ENCODE data around the gene HDAC4. TPM values are rescaled to one million over a fixed set of nuclear protein-coding genes. Genes with fewer than 3 reads are reported as not detected.

Gene HDAC4
- total RNA-seq, 1 donor from 2014 or later, result 46.2 TPM

DNA sequence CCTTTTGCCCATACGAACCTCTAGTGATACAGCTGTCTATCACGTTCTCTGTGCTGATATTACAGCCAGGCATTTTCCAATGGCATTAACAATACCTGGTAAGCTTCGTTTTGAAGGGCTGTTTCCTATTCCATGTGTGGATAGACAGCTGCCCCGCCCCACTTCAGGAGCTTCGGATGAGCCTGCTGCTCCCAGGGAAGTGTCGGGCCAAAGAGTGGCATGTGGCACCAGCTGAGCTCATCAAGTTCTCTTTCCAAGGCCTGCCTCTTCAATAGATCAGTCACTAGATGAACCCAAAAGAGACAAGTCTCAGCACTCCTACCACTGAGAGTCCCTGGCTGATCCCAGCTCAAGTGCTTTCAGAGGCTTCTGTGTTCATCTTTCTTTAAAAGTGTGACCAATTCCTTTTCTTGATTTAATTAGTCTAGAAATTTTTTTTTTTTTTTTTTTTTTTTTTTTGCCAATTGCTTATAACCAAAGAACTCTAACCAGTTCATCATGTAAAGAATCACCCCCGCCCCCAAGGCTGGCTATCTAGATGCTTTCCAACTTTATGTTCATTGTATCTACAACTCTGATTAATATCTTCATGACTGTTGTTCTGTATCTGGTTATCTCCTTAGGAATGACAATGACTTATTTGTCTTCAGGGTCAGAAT is 46.6 kb downstream of the HDAC4 start:
- no peak overlapping the region for H3K4me3 Mint-ChIP-seq (ENCODE audit: low read depth)
- peaks cover 10% of the 10 kb centered on the region for H3K4me1 Mint-ChIP-seq (ENCODE audit: low read depth)

DNA sequence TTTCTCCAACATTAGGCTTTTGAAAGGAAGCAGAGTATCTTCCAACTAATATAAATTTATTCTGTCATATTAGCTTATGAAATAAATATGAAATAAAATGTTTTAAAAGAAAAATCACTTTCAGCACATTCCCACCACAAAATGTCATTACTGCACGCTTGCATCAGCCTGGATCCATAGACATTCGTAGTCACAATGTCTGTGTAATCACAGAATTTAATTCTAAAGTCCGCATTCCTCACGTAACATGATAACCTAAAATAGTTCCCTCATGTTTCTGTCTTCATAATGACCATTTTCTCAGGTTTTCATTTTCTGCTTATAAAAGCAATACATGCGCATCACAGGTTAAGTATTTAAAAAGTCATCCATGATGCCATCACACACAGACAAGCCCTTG is 47.1 kb downstream of the HDAC4 start:
- Mint-ChIP-seq H3K27ac (no peak overlapping the region), H3K36me3 (ENCODE audit: insufficient read depth) (peaks cover 26% of the 10 kb centered on the region)

More for the DNA sequence above, 46.6 kb downstream of the HDAC4 start:
- Mint-ChIP-seq H3K27me3 (no peaks in the 10 kb centered on the region), H3K36me3 (ENCODE audit: insufficient read depth) (peaks cover 26% of the 10 kb centered on the region), H3K9me3 (ENCODE audit: low read depth) (peaks cover 14% of the 10 kb centered on the region), H3K27ac (peak overlapping the region; percentile 41)
- DNase-seq (ENCODE audit: low spot score, unreplicated experiment), result no peak
- TF ChIP-seq, protein P1, sequence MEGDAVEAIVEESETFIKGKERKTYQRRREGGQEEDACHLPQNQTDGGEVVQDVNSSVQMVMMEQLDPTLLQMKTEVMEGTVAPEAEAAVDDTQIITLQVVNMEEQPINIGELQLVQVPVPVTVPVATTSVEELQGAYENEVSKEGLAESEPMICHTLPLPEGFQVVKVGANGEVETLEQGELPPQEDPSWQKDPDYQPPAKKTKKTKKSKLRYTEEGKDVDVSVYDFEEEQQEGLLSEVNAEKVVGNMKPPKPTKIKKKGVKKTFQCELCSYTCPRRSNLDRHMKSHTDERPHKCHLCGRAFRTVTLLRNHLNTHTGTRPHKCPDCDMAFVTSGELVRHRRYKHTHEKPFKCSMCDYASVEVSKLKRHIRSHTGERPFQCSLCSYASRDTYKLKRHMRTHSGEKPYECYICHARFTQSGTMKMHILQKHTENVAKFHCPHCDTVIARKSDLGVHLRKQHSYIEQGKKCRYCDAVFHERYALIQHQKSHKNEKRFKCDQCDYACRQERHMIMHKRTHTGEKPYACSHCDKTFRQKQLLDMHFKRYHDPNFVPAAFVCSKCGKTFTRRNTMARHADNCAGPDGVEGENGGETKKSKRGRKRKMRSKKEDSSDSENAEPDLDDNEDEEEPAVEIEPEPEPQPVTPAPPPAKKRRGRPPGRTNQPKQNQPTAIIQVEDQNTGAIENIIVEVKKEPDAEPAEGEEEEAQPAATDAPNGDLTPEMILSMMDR (IDR thresholded peaks at IDR 0.05; ENCODE audit: unreplicated experiment), result no peak

DNA sequence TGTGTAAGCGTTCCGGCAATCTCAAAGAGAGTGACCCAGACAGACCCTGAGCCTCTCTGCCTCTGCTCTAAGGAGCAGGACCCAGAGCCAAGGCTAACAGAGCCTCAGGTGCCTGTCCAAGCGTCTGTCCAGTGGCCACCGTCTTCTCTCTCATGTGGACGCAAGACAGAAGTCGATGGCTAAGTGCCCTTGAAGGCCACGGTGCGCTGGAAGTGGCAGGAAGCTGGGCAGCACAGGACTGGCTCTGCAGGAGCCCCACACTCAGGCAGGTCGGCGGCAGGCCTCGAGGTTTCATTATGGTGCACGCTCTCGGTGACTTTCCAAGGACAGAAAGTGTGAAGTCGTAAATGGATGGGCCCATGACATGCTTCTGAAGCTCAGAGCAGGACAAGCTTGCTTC is 49.1 kb downstream of the HDAC4 start:
- Mint-ChIP-seq H3K36me3 (ENCODE audit: insufficient read depth) (peaks cover 20% of the 10 kb centered on the region), H3K27ac (no peak overlapping the region), H3K4me1 (ENCODE audit: low read depth) (no peaks in the 10 kb centered on the region), H3K9me3 (ENCODE audit: low read depth) (peaks cover 12% of the 10 kb centered on the region), H3K27me3 (no peaks in the 10 kb centered on the region), H3K4me3 (ENCODE audit: low read depth) (no peak overlapping the region)
- DNase-seq (ENCODE audit: low spot score, unreplicated experiment), result no peak
- TF ChIP-seq, protein P1 (IDR thresholded peaks at IDR 0.05; ENCODE audit: unreplicated experiment), result no peak

More for the DNA sequence above, 47.1 kb downstream of the HDAC4 start:
- H3K4me1 Mint-ChIP-seq (ENCODE audit: low read depth), result peaks cover 9% of the 10 kb centered on the region
- peaks cover 14% of the 10 kb centered on the region for H3K9me3 Mint-ChIP-seq (ENCODE audit: low read depth)
- H3K4me3 Mint-ChIP-seq (ENCODE audit: low read depth), result no peak overlapping the region
- TF ChIP-seq, protein P1 (IDR thresholded peaks at IDR 0.05; ENCODE audit: unreplicated experiment), result no peak
- no peaks in the 10 kb centered on the region for H3K27me3 Mint-ChIP-seq
- DNase-seq (ENCODE audit: low spot score, unreplicated experiment), result no peak

DNA sequence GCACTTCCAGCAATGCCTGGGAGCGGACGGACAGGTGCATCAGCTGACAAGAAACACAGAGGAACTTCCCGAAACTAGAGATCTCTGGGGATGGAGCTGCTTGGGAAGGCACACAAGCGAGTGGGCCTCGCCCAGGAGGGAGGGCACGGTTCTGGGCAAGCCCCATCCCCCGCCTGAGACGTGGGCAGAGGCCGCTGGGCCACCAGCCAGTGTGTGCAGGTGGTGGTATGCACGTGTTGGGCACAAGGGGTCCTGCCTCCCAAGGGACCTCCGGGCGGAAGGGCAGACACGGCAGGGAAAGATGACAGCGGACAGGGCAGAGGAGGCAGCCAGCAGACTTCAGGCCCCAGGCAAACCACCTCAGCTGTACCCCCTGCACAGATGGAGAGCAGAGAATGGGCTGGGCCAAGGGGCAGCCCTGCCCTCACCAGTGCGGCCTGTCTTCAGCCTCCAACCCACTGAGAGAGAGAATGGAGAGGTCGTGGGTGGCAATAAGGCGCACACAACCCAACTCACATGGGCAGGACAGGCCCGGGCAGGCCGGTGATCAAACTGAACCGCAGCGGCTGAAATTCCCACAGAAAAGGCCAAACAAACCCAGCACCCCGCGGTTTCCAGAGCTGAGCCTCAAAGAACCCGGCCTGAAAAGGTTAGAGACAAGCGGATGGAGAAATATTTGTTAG is 51.2 kb downstream of the HDAC4 start:
- peaks cover 1% of the 10 kb centered on the region for H3K9me3 Mint-ChIP-seq (ENCODE audit: low read depth)
- H3K27me3 Mint-ChIP-seq, result no peaks in the 10 kb centered on the region
- no peak overlapping the region for H3K4me3 Mint-ChIP-seq (ENCODE audit: low read depth)
- H3K36me3 Mint-ChIP-seq (ENCODE audit: insufficient read depth), result peaks cover 11% of the 10 kb centered on the region
- no peak overlapping the region for H3K27ac Mint-ChIP-seq
- TF ChIP-seq, protein P1 (IDR thresholded peaks at IDR 0.05; ENCODE audit: unreplicated experiment), result no peak
- H3K4me1 Mint-ChIP-seq (ENCODE audit: low read depth), result no peaks in the 10 kb centered on the region
- no peak for DNase-seq (ENCODE audit: low spot score, unreplicated experiment)

DNA sequence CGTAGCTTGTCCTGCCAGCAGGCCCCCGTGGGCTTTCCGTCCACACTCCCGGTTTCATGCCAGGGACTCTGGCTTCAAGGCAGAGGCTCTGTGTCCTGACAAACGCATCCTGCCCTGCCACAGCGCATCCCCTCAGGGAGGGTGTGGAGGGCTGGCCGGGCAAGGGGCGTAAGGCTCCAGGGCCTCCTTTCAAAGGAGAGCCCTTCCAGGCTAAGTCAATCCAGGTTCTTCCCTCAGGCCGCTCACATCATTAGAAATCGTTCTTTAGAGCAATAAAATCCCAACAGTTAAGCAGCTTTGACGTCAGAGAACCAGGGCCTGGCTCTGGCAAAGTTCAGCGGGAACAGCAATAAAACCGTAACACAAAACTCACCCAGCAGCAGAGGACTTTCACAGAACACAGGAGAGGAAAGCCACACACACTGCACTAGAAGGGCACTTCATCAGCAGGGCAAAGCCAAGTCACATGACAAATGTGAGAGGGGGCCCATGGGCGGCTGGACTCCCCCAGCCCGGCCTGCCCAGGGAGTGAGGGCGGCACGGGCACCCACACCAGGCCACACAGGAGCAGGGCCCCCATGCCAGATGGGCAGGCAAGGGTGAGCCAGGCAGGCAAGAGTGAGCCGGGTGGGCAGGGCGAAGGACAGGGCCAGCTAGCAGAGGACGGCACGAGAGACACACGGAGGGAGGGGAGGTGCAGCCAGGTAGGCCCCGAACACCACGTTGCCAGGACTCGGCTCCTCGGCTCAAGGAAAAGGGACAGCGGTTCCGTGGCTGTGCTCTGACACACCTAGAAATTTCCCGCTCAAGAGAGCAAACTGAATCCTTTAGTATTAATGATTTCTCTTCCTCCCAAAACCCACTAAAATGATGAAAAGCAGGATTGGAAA is 52.0 kb downstream of the HDAC4 start:
- DNase-seq (ENCODE audit: low spot score, unreplicated experiment), result no peak
- H3K9me3 Mint-ChIP-seq (ENCODE audit: low read depth), result no peaks in the 10 kb centered on the region
- no peaks in the 10 kb centered on the region for H3K4me1 Mint-ChIP-seq (ENCODE audit: low read depth)
- H3K4me3 Mint-ChIP-seq (ENCODE audit: low read depth), result no peak overlapping the region
- TF ChIP-seq, protein P1 (IDR thresholded peaks at IDR 0.05; ENCODE audit: unreplicated experiment), result no peak
- peaks cover 8% of the 10 kb centered on the region for H3K36me3 Mint-ChIP-seq (ENCODE audit: insufficient read depth)
- no peak overlapping the region for H3K27ac Mint-ChIP-seq
- no peaks in the 10 kb centered on the region for H3K27me3 Mint-ChIP-seq
